ENCODE data around the gene DTX3. TPM values are rescaled to one million over a fixed set of nuclear protein-coding genes. Genes with fewer than 3 reads are reported as not detected.

DTX3 gene
- total and polyA plus RNA-seq, 2 of the 13 experiments (the other 11 are each of a cell fraction or from before 2014, with no cell fraction given), result 9.0 to 27.2 TPM

DNA sequence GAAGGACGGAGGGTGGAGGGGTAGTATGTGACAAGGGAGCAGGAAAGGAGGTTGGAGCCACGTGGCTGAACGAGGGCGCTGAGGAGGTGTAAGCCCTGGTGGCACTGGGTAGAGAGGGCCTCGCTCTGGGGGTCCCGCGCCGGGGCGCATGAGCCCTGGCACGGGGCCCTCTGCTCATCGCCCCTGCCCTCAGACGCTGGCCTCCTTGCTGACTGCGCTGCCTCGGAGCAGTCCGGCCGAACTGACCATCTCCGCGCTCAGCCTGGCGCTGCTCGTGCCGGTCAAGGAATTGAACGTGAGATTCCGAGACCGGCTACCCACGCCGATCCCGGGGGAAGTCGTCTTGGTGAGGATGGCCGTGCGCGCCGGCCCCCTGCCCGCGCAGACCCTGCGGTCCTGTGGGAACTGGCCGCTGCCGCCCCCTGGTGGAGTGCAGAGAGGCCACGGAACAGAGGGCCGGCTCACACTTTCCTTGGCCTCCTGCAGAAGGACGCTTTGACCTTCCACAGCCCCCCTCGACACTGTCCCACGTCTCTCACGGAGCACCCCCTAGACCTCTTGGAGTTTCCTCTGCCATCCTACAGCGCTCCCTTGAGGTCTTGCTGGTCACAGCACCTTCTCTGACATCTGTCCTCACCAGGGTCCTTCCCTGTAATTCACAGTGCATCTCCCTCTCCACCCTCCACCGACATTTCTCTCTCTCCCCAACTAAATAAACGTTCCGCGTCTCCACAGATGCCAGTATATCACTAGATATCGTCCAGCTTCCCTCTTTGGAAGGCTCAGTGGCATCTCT, 17.1 kb downstream of the DTX3 start (continued):
- TF ChIP-seq, protein P1, sequence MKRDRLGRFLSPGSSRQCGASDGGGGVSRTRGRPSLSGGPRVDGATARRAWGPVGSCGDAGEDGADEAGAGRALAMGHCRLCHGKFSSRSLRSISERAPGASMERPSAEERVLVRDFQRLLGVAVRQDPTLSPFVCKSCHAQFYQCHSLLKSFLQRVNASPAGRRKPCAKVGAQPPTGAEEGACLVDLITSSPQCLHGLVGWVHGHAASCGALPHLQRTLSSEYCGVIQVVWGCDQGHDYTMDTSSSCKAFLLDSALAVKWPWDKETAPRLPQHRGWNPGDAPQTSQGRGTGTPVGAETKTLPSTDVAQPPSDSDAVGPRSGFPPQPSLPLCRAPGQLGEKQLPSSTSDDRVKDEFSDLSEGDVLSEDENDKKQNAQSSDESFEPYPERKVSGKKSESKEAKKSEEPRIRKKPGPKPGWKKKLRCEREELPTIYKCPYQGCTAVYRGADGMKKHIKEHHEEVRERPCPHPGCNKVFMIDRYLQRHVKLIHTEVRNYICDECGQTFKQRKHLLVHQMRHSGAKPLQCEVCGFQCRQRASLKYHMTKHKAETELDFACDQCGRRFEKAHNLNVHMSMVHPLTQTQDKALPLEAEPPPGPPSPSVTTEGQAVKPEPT (CRISPR knock-in tag; IDR thresholded peaks at IDR 0.05; ENCODE audit: low read depth), result no peak
- TF ChIP-seq SP5 (CRISPR knock-in tag; IDR thresholded peaks at IDR 0.05; ENCODE audit: borderline replicate concordance, low read depth), result no peak
- TF ChIP-seq ZSCAN20 (CRISPR knock-in tag; IDR thresholded peaks at IDR 0.05; ENCODE audit: borderline replicate concordance), result no peak
- TF ChIP-seq MIER2 (CRISPR knock-in tag; IDR thresholded peaks at IDR 0.05), result no peak
- no peak for TF ChIP-seq CHD2 (IDR thresholded peaks at IDR 0.05; ENCODE audit: low read depth, low read length)
- TF ChIP-seq CREM (IDR thresholded peaks at IDR 0.05), result no peak
- TF ChIP-seq CREM (CRISPR knock-in tag; IDR thresholded peaks at IDR 0.05), result no peak
- no peak for TF ChIP-seq TCF7 (IDR thresholded peaks at IDR 0.05; ENCODE audit: low read depth)
- no peak for TF ChIP-seq ZNF510 (CRISPR knock-in tag; IDR thresholded peaks at IDR 0.05; ENCODE audit: low read depth)
- TF ChIP-seq ZBTB42 (CRISPR knock-in tag; IDR thresholded peaks at IDR 0.05), result no peak
- no peak for TF ChIP-seq EP300 (IDR thresholded peaks at IDR 0.05; ENCODE audit: low read depth in 2 of 2, low read length in 2 of 2)
- TF ChIP-seq EP300 (CRISPR knock-in tag; IDR thresholded peaks at IDR 0.05; ENCODE audit: borderline replicate concordance), result no peak
- TF ChIP-seq ZFY (CRISPR knock-in tag; IDR thresholded peaks at IDR 0.05), result peak; percentile 38; the same call in 1 of the 2 replicates
- TF ChIP-seq YEATS2 (CRISPR knock-in tag; IDR thresholded peaks at IDR 0.05; ENCODE audit: borderline replicate concordance), result no peak
- no peak for TF ChIP-seq EED (CRISPR knock-in tag; IDR thresholded peaks at IDR 0.05)
- no peak for TF ChIP-seq ZNF773 (CRISPR knock-in tag; IDR thresholded peaks at IDR 0.05; ENCODE audit: borderline replicate concordance)
- TF ChIP-seq, protein P2, sequence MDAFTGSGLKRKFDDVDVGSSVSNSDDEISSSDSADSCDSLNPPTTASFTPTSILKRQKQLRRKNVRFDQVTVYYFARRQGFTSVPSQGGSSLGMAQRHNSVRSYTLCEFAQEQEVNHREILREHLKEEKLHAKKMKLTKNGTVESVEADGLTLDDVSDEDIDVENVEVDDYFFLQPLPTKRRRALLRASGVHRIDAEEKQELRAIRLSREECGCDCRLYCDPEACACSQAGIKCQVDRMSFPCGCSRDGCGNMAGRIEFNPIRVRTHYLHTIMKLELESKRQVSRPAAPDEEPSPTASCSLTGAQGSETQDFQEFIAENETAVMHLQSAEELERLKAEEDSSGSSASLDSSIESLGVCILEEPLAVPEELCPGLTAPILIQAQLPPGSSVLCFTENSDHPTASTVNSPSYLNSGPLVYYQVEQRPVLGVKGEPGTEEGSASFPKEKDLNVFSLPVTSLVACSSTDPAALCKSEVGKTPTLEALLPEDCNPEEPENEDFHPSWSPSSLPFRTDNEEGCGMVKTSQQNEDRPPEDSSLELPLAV (CRISPR knock-in tag; conservative IDR thresholded peaks at IDR 0.05; ENCODE audit: low read depth), result no peak
- no peak; the same call in 1 of the 2 replicates for TF ChIP-seq ZNF772 (CRISPR knock-in tag; IDR thresholded peaks at IDR 0.05)
- no peak for TF ChIP-seq FLYWCH1 (CRISPR knock-in tag; IDR thresholded peaks at IDR 0.05)
- no peak for TF ChIP-seq RBFOX2 (IDR thresholded peaks at IDR 0.05; ENCODE audit: low read depth, low read length)

Data from HepG2 (cell line).